NCI-H510A (cell line): ENCODE data around the gene EZH2.

ENCODE experiments used
- DNase-seq: peaks from one replicate; lab custom pipeline; 2025; lab: John Stamatoyannopoulos, UW

The EZH2 gene

DNA sequence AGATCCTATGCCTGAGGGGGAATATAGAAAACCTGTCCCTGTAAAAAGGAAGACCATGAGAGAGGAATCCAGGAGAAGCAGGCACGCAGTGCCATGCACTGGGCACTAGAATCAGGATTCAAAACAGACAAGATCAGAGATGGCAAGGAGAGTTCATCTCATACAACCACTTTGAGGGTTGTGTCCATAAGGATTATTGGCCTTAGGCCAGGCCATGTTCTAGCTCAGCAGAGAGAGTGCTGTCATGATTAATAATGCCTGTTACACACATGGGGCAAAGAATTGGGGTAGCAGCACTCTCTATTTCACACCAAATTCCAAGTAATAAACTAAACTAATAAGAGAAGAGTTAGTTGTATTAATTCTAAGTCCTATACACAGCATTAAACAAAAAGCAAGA lies 29.1 kb downstream of the EZH2 start:
- no peak for DNase-seq

DNA sequence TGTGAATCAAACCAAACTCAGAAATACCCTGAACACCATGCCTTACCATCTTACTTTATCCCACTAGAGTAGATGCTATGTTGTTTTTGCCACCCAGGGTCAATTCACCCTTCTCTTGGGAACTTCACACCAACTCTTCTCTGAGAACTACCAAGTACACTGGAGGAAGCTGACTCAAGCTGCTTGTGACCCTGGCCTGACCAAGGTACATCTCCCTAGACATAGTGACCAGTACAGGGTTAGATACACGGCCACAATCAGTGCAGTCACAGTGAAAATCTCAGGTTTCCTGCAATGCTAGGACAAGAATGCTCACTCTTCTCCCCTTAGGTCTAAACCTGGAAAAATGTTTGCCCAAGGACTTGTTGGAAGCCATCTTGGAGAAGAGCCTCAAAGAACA lies 31.8 kb downstream of the EZH2 start:
- DNase-seq, result no peak

DNA sequence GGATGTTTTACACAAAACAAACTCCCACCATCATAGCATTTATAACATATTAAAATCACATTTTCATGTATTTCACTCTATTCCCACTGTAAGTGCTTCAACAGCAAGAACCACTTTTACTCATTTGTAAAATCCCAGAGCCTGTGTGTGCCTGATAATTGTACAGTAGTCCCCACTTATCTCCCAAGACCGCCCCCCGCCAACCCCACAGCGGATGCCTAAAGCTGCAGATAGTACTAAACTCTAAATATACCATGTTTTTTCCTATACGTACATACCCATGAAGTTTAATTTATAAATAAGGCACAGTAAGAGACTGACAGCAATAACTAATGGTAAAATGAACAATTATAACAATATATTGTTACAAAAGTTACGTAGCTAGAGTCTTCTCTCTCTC lies 33.5 kb downstream of the EZH2 start:
- DNase-seq, result no peak

DNA sequence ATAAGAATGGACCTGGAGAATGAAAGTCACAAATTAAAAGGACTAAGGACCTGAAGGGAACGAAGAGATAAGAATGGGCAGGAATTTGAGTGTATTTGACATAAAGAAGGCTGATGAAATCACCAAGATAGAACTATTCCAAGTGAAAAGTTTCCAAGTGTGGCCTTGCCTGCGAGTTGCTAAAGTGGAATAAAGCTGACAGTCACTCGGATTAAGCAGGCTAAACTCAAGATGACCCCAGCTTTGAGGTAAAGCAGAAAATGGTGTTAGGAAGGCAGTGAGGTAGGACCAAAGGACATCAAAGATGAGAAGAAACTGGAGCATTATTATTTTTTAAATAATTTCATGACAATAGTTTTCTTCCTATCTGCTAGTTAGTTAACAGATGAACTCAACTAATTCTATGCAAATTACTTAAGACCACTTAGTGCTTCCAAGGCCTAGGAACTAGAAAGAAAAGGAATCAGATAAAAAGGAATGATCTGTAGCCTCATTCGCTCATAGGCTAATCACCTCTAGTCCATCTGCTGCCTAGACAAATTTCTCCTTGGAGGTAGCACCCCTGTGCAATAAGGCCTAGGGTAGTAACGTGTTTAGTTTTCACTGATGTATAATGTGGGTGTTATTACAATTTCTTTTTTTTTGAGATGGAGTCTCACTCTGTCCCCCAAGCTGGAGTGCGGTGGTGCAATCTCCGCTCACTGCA lies 34.5 kb downstream of the EZH2 start:
- no peak for DNase-seq

DNA sequence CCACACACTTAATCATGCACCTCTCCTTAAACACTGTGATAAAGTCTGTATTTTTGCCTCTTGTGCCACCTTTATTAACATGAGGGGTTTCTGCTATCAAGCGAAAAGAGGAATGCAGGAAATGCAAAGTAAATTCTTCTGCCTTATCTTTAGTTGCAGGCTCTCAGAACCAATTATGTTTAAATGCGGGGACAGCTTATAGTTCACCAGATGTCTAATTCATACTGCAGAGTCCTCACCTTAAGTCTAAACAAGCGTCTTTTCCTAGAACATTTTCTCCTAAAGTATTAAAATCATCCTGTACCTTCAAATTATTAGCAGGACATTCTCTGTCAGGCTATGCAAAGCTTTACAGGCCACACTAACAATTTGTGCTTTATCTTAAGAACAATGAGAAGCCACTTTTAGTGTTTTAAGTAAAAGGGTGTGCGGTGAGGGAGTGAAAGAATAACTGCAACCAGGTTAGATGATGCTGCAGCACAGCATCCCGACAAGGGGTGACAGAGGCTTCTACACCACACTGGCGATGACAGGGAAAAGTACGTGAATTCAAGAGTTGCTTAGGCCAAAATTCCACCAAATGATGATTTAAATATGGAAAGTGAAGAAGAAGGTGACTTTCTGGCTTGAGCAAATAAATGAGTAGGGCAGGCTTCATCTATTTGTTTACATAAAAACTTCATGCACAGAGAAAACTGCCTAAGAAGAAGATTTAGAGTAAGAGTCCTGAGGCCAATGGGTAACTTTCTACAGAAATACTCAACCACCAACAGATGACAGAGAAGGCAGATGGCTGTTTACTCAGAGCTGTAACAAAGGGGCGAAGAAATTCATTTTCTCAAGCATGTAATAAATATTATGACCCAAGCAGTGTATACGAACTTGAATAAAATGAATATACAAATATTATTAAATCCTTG lies 36.0 kb downstream of the EZH2 start:
- no peak for DNase-seq

DNA sequence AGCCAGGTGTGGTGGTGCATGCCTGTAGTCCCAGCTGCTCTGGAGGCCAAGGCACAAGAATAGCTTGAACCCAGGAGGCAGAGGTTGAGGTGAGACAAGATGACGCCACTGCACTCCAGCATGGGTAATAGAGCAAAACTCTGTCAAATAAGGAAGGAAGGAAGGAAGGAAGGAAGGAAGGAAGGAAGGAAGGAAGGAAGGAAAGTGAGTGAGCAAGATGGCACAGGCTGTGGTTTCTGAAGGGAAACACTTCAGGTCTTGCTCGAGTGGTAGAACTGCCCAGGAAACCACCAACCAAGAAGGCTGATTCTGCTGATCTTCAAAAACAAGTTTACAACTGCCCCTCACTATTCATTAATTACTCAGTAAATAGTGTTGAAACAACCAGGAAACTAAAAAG lies 45.2 kb downstream of the EZH2 start:
- DNase-seq, result no peak

DNA sequence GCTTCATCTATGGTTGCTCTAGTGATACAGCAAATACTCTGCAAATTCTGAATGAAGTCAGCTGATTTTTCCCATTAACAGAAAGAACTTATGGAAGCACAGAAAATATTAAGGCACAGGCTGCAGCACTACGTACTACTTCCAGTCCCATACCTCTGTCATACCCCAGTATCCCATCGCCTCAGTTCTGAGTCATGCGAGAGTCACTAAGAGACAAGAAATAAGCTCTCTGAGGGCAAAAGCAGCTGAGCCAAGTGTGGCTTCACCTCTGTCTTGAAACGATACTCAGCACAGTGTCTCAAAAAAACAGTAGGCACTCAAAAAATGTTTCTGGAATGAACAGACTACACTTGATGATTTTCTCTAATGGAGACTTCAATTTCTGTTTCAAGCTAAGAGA lies 48.2 kb downstream of the EZH2 start:
- no peak for DNase-seq

DNA sequence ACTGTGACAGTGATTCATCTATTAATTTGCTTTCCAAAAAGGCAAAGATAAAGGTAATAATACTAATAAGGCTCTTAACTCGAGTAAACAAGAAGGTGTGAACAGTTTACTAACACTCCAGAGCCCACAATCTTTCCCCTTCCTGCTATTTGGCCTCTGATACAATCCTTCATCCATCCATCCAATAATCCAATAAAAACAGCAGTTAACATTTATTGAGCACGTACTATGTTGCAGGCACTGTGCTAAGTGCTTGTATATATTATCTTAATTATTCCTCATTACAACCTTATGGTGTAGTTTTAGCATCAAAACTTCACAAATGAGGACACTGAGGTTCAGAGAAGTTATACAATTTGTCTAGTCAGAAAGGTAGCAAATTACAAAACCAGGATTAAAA lies 49.5 kb downstream of the EZH2 start:
- DNase-seq, result no peak

DNA sequence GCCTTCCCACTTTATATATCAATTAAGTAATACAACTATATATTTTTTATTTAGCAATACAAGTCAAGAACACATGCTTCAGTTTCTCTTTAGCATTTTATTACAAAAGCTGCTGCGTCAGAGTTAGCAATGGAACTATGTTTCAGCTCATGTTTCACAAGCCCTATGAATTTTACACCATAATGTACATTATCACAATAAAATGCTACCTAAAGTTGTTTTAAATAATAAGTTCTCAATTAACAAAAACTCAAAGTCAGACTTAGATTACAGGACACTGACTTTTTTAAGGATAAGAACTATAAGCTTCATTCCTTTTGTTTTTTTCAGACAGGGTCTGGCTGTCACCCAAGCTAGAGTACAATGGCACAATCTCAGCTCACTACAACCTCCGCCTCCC lies 52.3 kb downstream of the EZH2 start:
- DNase-seq, result no peak

DNA sequence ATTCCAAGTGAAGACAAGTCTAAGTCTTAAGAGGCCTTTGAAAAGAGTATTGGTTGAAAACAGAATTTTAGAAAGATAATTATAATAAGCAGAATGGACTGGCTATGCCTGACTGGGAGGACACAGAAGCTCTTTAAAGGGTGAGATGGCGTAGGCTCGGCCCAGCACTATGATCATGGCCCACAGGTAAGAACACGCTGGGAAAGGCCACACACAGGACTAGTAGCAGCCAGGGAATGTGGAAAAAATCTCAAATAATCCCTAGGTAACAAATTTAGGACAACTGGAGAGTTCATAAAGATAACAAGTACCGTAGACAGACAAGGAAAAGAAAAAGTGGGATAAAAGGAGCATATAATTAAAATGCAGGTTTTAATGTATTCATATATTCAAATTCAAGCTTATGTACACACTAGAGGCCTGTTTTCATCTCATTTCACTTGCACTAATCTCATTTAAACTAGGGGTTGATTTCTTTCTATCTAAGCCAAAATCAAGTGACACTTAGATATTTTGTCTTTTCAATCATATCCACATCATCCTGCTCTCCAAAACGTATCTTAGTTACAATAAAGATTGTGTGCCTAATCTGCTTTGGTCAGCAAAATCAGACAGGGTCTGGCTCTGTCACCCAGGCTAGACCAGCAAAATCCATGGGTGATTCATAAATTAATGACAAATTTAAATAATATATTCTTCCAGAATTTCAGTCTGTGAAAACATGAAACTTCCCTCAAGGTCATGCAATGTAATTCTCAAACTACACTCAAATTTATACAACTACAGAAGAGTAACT lies 53.0 kb downstream of the EZH2 start:
- no peak for DNase-seq

DNA sequence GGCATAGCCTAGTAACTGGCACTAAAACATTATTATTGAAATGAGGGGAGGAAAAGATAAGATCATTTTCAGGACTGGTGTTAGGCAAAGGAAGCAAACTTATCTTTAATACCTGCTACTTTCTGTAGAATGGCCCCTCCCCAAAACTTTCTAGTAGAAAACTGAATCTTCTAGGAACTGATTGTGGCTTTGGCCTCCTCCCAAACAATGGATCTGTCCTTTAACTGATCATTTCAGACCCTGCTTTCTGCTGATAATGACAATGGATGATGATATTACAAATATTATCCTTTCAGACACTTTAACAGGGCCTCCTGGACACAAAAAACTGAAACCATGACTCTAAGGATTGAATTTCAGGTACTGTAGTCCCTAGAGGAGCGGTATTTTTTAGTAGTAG lies 55.1 kb downstream of the EZH2 start:
- no peak for DNase-seq

DNA sequence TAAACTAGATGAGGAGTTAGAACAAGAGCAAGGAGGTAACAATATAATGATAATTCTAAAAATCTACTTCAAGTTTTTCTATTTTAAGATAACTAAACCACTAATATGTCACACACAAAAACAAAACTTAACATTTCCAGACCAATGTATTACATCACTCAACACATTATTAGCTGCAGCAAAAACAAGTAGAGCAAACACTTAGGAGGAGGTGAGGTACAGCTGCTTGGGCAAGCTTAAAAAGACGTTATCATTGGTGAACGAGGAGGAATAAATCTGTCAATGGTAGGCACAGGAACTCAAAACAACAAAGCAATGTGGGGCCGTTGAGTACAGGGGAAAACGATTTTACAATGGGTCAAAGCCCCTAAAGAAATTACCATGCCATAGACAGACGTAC lies 58.8 kb downstream of the EZH2 start:
- DNase-seq, result no peak

DNA sequence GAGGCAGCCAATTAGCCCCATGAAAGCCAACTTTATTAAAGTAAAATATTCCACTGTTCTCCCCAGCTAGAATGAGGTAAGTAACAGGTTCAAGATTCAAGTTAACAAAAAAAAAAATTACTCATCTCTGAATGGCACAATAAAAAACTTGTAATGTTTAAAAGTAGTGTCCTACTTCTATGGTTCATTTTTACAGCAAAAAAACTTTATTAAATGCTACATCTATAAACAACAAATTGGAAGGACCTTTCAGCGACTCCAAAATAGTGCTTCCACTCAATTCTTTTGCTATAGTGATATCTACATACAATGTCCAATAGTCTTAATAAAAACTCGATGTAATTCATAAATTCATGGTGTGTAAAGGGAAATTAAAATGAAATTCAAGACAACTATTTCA lies 59.2 kb downstream of the EZH2 start:
- no peak for DNase-seq

DNA sequence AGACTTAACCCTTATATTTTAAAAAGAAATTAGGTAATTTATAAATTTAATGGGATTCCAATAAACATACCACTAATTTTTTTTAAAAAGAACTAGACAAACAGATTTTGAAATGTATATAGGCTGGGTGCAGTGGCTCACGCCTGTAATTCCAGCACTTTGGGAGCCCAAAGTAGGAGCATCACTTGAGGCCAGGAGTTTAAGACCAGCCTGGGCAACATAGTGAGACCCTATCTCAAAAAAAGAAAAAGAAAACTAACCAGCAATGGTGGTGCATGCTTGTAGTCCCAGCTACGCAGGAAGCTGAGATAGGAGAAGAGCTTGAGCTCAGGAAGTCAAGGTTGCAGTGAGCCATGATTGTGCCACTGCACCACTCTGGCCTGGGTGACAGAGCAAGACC lies 62.7 kb downstream of the EZH2 start:
- no peak for DNase-seq

DNA sequence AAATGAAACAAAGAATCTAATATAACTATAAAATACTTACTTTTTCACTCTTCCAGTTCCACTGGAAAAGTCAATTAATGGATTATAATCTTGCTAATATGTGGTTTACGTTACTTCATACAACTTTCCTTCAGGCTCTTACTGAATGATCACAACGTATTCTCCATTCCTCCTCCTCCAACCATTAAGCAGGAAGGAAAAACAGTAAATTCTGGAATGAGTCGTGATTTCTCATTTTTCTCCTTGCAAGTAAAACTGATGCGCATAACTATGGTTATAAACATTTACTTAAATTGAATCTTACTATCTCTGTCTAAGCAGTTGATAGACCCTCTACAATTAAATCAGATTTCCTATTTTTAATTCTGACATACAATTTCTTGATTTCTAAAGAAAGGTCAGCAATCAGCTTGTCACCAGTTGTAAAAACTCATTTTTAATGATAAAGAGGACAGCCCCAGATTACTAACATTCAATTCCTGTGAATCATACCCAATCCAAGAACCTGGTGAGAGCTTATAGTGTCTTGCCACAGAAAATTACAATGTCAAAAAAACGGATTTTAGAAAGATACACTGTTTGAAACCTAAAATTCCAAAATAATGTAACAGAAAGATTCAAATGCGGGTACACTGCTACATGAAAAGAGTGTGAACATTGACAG lies 64.3 kb downstream of the EZH2 start:
- DNase-seq, result no peak

DNA sequence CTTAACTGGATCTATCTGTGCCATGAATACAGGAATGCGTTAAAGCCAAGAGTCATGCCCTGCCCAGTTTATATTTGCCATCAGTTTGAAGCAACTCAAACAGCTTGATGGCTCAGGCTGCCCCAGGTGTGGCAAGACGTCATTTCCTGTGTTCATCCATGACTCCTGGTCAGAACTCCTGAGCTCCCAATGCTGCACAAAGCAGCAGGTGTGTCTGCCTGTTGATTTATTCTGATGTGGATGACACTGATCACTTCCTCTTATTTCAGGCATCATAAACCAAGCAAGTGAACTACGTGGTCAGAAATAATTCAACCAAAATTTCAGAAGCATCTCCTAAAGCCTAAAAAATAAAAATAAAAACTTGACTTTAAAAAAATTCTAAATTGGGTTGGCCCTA lies 68.5 kb downstream of the EZH2 start:
- peak; percentile 59 for DNase-seq

DNA sequence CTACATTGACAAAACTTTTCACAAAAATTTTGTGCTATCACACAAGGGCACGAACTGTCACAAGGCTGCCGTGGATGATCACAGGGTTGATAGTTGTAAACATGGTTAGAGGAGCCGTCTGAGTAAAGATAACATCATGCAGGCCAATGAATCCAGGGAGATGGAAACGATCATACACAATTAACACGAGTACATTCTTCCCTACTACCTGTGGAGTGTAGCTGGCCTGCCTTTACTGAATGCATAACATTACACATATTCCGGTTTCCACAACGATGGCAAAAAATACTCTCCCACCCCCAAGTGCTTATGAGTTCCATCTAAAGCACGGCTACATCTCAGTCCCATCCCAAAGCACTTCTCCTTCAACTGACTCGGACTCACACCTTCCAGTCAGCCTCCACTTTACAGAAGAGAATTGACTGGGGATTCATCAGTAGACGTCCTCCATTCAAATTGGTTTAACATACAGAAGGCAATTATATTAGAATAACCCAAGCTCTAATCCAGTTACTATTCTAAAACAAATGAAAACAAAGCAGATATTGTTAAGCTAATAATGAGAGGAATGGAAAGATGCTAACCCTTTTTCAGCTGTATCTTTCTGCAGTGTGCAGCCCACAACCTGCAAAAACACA lies 69.0 kb downstream of the EZH2 start:
- no peak for DNase-seq

DNA sequence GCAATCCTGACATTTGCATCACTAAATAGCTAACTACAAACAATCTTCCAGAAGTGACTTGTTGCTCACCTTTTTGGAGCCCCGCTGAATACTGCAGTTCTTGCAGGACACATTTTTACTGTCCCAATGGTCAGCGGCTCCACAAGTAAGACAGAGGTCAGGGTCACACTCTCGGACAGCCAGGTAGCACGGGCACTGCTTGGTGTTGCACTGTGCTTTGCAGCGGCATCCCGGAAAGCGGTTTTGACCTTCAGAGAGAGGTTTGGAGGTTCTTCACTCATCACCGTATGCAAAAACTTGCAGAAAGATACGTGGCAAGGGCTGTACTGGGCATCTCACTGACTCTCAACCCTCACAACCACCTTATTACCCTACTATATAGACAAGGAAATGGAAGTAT lies 70.2 kb downstream of the EZH2 start:
- DNase-seq, result no peak

DNA sequence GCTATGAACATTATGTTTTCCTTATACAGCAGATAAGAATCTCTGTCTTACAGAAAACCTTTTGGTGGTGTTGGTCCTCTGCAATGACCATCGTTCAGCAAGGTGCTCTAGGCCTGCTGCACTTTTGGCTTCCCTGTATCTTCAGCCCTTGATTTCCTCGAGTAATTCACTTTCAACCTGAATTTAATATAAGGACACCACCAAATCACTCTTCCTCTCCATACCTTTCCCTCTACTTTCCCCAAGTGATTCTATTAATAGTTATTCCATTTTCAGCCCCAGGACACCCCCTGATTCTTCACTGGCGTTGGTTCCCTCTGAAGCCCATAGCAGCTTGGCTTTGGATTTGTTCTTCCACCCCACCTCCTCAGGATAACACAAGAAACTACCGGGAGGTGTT lies 72.2 kb downstream of the EZH2 start:
- no peak for DNase-seq

DNA sequence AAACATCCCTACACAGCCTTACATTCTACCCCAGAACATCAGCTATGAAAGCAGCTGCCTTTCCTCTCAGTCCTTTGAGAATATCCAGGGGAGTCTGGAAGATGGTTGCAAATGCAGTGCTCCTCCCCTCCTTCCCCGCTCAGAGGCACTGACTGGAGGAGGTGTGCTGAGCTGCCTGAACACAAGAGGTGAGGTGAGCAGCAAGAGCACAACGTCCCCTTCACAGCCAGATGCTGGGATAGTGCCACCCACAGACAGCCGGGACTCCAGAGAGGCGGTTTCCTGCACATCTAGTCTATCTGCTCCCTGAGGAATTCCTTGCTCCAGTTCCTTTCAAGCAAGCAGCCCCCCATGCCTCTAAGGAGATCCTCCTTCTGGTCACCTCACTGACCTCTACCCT lies 74.2 kb downstream of the EZH2 start:
- DNase-seq, result no peak

DNA sequence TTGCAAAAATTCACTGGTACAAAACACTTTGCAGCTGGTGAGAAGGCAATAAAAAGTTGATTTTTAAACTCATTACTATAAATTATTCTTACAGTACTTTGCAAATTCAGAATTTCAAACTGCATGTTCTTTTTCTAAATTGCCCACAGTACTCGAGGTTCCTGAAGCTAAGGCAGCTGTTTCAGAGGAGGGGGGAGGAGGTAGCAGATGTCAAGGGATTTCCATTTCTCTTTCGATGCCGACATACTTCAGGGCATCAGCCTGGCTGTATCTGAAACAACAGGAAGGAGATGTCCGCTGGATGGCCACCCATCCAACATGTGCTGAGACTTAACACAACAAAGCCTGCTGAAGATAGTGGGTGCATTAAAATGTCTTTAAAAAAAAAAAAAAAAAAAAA lies 76.7 kb downstream of the EZH2 start:
- DNase-seq, result no peak

DNA sequence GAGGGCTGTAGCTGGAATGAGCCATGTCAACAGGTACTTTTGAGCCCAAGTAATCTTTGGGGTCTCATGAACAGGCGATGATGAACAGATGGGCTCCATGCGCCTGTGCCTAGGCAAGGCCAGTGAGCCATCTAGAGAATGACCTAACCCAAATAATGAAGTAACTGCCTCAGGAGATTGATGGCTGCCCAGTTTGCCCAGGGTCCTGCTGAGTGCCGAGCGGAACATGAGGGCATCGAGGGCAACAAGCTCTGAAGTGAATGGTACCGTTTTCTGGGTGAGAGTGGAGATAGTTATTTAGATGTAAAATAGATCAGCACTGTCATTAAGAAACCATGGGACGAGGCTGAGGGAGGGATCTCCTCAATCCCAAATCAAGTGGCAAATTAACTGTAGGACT lies 77.9 kb downstream of the EZH2 start:
- no peak for DNase-seq
